A673 (cell line): ENCODE measurements around the gene TRIM46.

Experiments
- EZH2 ChIP-seq: fragments of 200-600 bp; sonication (generic); IDR thresholded peaks from 2 replicates; pipeline ENCODE4 v1.6.1; 2017; ENCODE audit warnings: borderline replicate concordance, low read depth, mild to moderate bottlenecking, mixed read lengths, antibody characterized with exemption, low read length; ENCODE audit not compliant: poor library complexity, severe bottlenecking
- TF ChIP-seq, protein P1 (sequence below): fragments of 300-800, 200-600 bp; sonication (generic); conservative IDR thresholded peaks from 2 replicates; pipeline ENCODE4 v1.5.1; 2017; ENCODE audit warnings: low read depth, mild to moderate bottlenecking, antibody characterized with exemption, low read length, moderate library complexity, mixed read lengths

DNA sequence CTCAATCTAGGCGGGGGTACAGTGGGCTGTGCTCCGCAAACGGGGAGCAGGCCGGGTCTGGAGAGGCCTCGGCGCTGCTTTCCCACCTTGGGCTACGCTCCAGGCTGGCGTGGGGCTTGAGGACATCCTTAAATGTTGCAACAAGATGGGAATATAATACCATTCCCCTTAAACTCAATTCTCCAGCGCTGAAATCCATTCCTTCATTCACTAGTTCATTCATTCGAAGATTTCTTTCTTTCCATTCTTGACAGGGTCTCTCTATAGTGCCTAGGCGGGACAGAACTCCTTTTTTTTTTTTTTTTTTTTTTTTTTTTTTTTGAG is 33.1 kb upstream of the TRIM46 start:
- TF ChIP-seq, protein P1, sequence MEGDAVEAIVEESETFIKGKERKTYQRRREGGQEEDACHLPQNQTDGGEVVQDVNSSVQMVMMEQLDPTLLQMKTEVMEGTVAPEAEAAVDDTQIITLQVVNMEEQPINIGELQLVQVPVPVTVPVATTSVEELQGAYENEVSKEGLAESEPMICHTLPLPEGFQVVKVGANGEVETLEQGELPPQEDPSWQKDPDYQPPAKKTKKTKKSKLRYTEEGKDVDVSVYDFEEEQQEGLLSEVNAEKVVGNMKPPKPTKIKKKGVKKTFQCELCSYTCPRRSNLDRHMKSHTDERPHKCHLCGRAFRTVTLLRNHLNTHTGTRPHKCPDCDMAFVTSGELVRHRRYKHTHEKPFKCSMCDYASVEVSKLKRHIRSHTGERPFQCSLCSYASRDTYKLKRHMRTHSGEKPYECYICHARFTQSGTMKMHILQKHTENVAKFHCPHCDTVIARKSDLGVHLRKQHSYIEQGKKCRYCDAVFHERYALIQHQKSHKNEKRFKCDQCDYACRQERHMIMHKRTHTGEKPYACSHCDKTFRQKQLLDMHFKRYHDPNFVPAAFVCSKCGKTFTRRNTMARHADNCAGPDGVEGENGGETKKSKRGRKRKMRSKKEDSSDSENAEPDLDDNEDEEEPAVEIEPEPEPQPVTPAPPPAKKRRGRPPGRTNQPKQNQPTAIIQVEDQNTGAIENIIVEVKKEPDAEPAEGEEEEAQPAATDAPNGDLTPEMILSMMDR = no peak
- no peak for TF ChIP-seq EZH2
